Caco-2 (cell line): ENCODE measurements around the gene SDC1. TPM values are rescaled to one million over a fixed set of nuclear protein-coding genes. Genes with fewer than 3 reads are reported as not detected.

ENCODE experiments used
- BruUV-seq: library from RNA; stranded (reverse); fragments of 400-500 nt; replicated peaks from 2 replicates; lab custom pipeline; 2021; lab: Mats Ljungman, UMichigan
- CTCF ChIA-PET: fragments of 300-600 bp; sonication (Branson Sonifier 250); formaldehyde crosslinking; loops from one replicate; lab custom pipeline; 2022; ENCODE audit warnings: antibody characterized with exemption; lab: Charles Lee
- POLR2A ChIA-PET: fragments of 300-600 bp; sonication (Branson Sonifier 250); formaldehyde crosslinking; loops from one replicate; lab custom pipeline; 2022; ENCODE audit warnings: antibody characterized with exemption; lab: Charles Lee
- DNase-seq, 2 experiments: peaks; one replicate each; pipeline versions ENCODE4 v3.0.0 to v3.0.0-alpha.2; 2020 to 2022
- H3K27me3 ChIP-seq: replicated peaks from 2 replicates; pipeline ENCODE4 v1.6.0; 2011; ENCODE audit warnings: low read length; ENCODE audit not compliant: control insufficient read depth, insufficient read depth
- H3K36me3 ChIP-seq: 2 replicates; pipeline ENCODE4 v1.5.1; 2011; ENCODE audit warnings: low read length; ENCODE audit not compliant: control insufficient read depth, insufficient read depth
- H3K4me1 ChIP-seq: fragments of 250-450 bp; sonication (Bioruptor Pico); 2 replicates; pipeline ENCODE4 v1.5.1; 2020; ENCODE audit warnings: mild to moderate bottlenecking
- H3K4me3 ChIP-seq: 2 replicates; pipeline ENCODE4 v1.5.1; 2011; ENCODE audit warnings: low read depth, mild to moderate bottlenecking, control low read depth, low read length
- H3K9me3 ChIP-seq: fragments of 250-450 bp; sonication (Bioruptor Pico); 2 replicates; pipeline ENCODE4 v1.5.1; 2020; ENCODE audit warnings: mild to moderate bottlenecking, moderate library complexity
- H3K27ac Mint-ChIP-seq: one replicate; pipeline ENCODE4 v1.8.0; 2022; ENCODE audit warnings: mixed read lengths; ENCODE audit not compliant: unreplicated experiment
- H3K27me3 Mint-ChIP-seq: one replicate; pipeline ENCODE4 v1.8.0; 2022; ENCODE audit warnings: mixed read lengths; ENCODE audit not compliant: insufficient read depth, unreplicated experiment
- H3K36me3 Mint-ChIP-seq: one replicate; pipeline ENCODE4 v1.8.0; 2022; ENCODE audit warnings: mild to moderate bottlenecking, mixed read lengths; ENCODE audit not compliant: insufficient read depth, unreplicated experiment
- H3K4me1 Mint-ChIP-seq: one replicate; pipeline ENCODE4 v1.8.0; 2022; ENCODE audit warnings: low read depth, mixed read lengths; ENCODE audit not compliant: unreplicated experiment
- H3K4me3 Mint-ChIP-seq: one replicate; pipeline ENCODE4 v1.8.0; 2022; ENCODE audit warnings: mild to moderate bottlenecking, moderate library complexity, mixed read lengths; ENCODE audit not compliant: unreplicated experiment
- H3K9me3 Mint-ChIP-seq: one replicate; pipeline ENCODE4 v1.8.0; 2022; ENCODE audit warnings: mixed read lengths; ENCODE audit not compliant: unreplicated experiment
- intact Hi-C: fragments of 100-400 bp; cut with micrococcal nuclease; formaldehyde crosslinking; loops from one replicate; pipeline ENCODE4 v1.10.0; 2022; ENCODE audit not compliant: unreplicated experiment
- total RNA-seq: library from RNA; stranded (reverse); gene quantifications from 2 replicates; pipeline ENCODE4 v1.2.3, GENCODE V29; 2022
- TF ChIP-seq, protein P1 (sequence below), 2 experiments: fragments of 200-600 bp in 1 of 2; IDR thresholded peaks; 1 replicate in 1 of 2; 2 replicates in 1 of 2; pipeline versions ENCODE4 v1.5.1 to v1.8.0; 2011 to 2022; ENCODE audit warnings: antibody characterized with exemption in 1 of 2, control low read depth in 1 of 2, inconsistent platforms in 1 of 2, low read depth in 1 of 2, low read length in 1 of 2, mild to moderate bottlenecking in 1 of 2, moderate library complexity in 1 of 2; ENCODE audit not compliant: insufficient read depth in 1 of 2, severe bottlenecking in 1 of 2, unreplicated experiment in 1 of 2

Gene SDC1
- total RNA-seq, 1 experiment from 2014 or later: 24.3 TPM

DNA sequence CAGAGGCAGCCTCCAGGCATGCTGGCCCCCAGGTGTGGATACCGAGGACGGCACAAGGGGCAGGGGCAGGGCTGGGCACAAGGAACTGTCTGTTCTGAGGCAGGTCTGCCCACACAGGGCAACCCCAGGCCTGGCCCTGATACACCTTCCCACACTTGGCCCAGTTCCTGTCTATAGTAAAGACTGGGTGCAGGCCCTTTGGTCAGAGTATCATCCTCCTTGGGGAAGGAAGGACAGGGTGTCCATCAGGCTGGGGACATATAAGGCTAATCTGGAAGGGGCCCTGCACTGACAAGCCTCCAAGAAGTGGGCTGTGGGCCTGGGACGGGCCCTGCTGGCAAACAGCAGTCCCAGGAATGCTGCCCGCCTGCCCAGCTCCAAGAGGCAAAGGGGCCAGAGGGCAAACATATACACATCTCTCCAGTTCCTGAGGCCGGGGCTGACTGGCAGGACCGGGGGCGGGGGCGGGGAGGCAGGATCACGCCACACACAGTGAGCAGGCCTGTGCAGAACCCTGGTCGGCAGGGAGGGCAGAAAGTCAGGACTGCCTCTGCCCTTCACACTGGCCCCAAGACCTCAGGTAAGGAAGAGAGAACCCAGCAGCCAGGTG lies 18.9 kb downstream of the SDC1 start:
- Histone ChIP-seq H3K9me3 (no peaks in the 10 kb centered on the region), H3K36me3 (peaks cover 4% of the 10 kb centered on the region; the same call in 1 of the 2 replicates), H3K4me3 (no peak overlapping the region), H3K4me1 (0 out of 2 replicates have a peak, but pooled peaks cover 6% of the 10 kb centered on the region), H3K27me3 (no peaks in the 10 kb centered on the region)
- H3K9me3 Mint-ChIP-seq: no peaks in the 10 kb centered on the region
- intact Hi-C loops: no loop called here
- H3K36me3 Mint-ChIP-seq: peaks cover 5% of the 10 kb centered on the region
- H3K4me3 Mint-ChIP-seq: no peak overlapping the region
- no peak for DNase-seq
- H3K27ac Mint-ChIP-seq: no peak overlapping the region
- CTCF ChIA-PET: no interaction called here
- POLR2A ChIA-PET: no interaction called here
- BruUV-seq: no TSS peak
- H3K27me3 Mint-ChIP-seq: no peaks in the 10 kb centered on the region
- TF ChIP-seq, protein P1, sequence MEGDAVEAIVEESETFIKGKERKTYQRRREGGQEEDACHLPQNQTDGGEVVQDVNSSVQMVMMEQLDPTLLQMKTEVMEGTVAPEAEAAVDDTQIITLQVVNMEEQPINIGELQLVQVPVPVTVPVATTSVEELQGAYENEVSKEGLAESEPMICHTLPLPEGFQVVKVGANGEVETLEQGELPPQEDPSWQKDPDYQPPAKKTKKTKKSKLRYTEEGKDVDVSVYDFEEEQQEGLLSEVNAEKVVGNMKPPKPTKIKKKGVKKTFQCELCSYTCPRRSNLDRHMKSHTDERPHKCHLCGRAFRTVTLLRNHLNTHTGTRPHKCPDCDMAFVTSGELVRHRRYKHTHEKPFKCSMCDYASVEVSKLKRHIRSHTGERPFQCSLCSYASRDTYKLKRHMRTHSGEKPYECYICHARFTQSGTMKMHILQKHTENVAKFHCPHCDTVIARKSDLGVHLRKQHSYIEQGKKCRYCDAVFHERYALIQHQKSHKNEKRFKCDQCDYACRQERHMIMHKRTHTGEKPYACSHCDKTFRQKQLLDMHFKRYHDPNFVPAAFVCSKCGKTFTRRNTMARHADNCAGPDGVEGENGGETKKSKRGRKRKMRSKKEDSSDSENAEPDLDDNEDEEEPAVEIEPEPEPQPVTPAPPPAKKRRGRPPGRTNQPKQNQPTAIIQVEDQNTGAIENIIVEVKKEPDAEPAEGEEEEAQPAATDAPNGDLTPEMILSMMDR (IDR thresholded peaks at IDR 0.05; ENCODE audit: insufficient read depth in 1 of 2, low read depth in 1 of 2, low read length in 1 of 2, severe bottlenecking in 1 of 2, unreplicated experiment in 1 of 2): no peak
- peaks cover 7% of the 10 kb centered on the region for H3K4me1 Mint-ChIP-seq

DNA sequence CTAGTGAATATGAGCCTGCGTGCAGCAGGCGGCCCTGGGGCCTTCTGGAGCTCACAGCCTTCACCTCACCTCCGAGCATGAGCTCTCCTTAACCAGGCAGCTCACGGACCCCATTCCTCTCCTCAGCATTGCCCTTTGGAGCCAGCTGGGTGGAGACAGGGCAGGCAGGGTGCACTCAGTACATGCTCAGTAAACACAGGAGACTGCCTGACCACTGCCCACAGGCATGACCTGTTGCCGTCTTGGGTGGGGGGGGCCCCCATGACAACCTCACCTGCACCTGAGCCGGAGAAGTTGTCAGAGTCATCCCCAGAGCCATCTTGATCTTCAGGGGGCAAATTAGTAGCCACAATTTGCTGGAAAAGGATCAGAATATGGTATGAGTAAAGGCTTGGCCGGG lies 19.9 kb downstream of the SDC1 start:
- intact Hi-C loops: no loop called here
- Mint-ChIP-seq H3K4me1 (peaks cover 7% of the 10 kb centered on the region), H3K36me3 (peaks cover 5% of the 10 kb centered on the region), H3K27me3 (no peaks in the 10 kb centered on the region), H3K4me3 (no peak overlapping the region), H3K9me3 (no peaks in the 10 kb centered on the region), H3K27ac (no peak overlapping the region)
- POLR2A ChIA-PET: no interaction called here
- no peak for DNase-seq
- Histone ChIP-seq H3K9me3 (no peaks in the 10 kb centered on the region), H3K4me1 (0 out of 2 replicates have a peak, but pooled peaks cover 6% of the 10 kb centered on the region), H3K27me3 (no peaks in the 10 kb centered on the region), H3K4me3 (no peak overlapping the region), H3K36me3 (peaks cover 4% of the 10 kb centered on the region; the same call in 1 of the 2 replicates)
- CTCF ChIA-PET: no interaction called here
- TF ChIP-seq, protein P1 (IDR thresholded peaks at IDR 0.05; ENCODE audit: insufficient read depth in 1 of 2, low read depth in 1 of 2, low read length in 1 of 2, severe bottlenecking in 1 of 2, unreplicated experiment in 1 of 2): no peak
- BruUV-seq: no TSS peak

DNA sequence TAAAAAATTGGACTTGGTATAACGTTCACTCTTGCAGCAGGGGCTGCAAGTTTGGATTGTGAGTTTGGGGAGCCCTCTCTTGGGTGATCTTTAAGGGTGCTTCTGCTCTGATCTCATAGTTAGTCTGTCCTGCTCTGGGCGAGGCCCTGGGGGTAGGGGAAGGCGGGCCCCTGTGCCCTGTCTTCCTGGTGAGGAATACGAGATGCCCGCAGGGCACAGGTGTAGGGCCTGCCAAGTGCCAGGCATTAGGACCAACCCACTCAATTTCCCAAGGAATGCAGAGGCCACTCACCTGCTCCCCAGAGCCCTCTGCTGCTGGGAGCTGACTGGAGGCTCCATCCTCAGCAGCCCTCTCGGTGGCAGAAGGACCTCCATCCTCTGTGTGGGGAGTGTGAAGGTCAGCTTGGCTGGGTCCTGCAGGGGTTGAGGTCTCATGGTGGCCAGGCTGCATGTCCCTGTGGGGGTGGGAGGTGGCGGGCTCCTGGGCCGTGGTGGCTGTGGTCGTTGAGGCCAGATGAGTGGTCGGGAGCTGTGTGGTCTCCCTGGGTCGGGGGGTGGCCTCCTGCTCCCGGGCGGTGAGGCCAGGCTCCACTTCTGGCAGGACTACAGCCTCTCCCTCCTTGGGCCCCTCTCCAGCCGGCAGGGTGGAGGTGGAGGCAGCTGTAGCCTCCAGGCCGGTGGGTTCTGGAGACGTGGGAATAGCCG lies 21.3 kb downstream of the SDC1 start:
- Mint-ChIP-seq H3K9me3 (no peaks in the 10 kb centered on the region), H3K4me3 (no peak overlapping the region), H3K36me3 (peaks cover 5% of the 10 kb centered on the region), H3K27ac (no peak overlapping the region), H3K27me3 (no peaks in the 10 kb centered on the region), H3K4me1 (peaks cover 13% of the 10 kb centered on the region)
- Histone ChIP-seq H3K4me3 (no peak overlapping the region), H3K9me3 (no peaks in the 10 kb centered on the region), H3K27me3 (no peaks in the 10 kb centered on the region), H3K4me1 (0 out of 2 replicates have a peak, but pooled peaks cover 6% of the 10 kb centered on the region), H3K36me3 (peaks cover 4% of the 10 kb centered on the region; the same call in 1 of the 2 replicates)
- ChIA-PET POLR2A (no interaction called here), CTCF (interaction anchor here (0.6 kb wide), 2 partner anchors 30 to 140 kb away, joined by 3 to 7 read pairs; no protein-coding TSS in a partner anchor)
- intact Hi-C loops: no loop called here
- BruUV-seq: no TSS peak
- TF ChIP-seq, protein P1 (IDR thresholded peaks at IDR 0.05; ENCODE audit: insufficient read depth in 1 of 2, low read depth in 1 of 2, low read length in 1 of 2, severe bottlenecking in 1 of 2, unreplicated experiment in 1 of 2): no peak
- DNase-seq: no peak
